AG09319 (cell line): Measurements from ENCODE around the gene SEC14L6.

ENCODE experiments used
- DNase-seq: peaks from one replicate; pipeline ENCODE4 v3.0.0-alpha.2; 2010; ENCODE audit warnings: low read depth; ENCODE audit errors: extremely low read depth
- TF ChIP-seq, protein P1 (sequence below): IDR thresholded peaks from 2 replicates; pipeline ENCODE4 v1.5.1; 2011; ENCODE audit warnings: low read depth, mild to moderate bottlenecking, inconsistent platforms, low read length, moderate library complexity

SEC14L6 gene

DNA sequence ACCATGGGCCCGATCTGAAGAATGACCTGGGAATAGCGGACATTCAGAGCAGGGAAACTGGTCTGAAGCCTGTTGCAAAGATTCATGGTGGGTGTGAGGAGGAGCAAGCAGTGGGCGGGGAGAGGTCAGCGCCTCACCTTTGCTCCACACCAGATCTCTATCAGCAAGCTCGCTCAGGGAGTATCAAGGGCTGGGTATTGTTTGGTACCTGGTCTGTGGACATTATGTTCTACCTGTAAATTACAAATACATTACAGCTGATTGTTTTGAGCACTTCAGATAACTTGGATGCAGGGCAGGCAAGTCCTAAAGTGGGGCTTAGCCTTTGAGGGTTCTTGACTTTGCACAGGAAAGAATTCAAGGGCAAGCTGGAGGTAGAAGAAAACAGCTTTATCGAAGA, 30.3 kb downstream of the SEC14L6 start:
- TF ChIP-seq, protein P1, sequence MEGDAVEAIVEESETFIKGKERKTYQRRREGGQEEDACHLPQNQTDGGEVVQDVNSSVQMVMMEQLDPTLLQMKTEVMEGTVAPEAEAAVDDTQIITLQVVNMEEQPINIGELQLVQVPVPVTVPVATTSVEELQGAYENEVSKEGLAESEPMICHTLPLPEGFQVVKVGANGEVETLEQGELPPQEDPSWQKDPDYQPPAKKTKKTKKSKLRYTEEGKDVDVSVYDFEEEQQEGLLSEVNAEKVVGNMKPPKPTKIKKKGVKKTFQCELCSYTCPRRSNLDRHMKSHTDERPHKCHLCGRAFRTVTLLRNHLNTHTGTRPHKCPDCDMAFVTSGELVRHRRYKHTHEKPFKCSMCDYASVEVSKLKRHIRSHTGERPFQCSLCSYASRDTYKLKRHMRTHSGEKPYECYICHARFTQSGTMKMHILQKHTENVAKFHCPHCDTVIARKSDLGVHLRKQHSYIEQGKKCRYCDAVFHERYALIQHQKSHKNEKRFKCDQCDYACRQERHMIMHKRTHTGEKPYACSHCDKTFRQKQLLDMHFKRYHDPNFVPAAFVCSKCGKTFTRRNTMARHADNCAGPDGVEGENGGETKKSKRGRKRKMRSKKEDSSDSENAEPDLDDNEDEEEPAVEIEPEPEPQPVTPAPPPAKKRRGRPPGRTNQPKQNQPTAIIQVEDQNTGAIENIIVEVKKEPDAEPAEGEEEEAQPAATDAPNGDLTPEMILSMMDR = no peak

DNA sequence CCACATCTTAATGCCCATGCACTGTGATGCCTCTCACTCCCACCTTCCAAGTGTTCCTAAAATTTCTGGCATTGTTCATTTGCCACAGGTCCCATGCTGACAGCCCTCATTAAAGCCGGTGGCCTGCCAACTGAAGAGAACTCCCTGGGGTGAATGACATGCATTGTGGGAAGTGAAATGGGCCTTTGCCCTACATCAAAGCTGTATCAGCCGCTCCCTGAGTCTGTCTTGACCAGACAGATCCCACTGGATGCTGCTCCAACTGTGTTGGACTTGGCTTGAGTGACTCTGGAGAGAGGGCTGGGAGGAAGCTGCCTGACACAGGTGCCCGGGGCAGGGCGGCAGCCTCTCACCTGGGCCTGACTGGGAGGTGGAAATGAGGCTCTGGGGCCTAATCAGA, 32.3 kb downstream of the SEC14L6 start:
- TF ChIP-seq, protein P1 = no peak

More for the DNA sequence above, 30.3 kb downstream of the SEC14L6 start:
- no peak for DNase-seq

DNA sequence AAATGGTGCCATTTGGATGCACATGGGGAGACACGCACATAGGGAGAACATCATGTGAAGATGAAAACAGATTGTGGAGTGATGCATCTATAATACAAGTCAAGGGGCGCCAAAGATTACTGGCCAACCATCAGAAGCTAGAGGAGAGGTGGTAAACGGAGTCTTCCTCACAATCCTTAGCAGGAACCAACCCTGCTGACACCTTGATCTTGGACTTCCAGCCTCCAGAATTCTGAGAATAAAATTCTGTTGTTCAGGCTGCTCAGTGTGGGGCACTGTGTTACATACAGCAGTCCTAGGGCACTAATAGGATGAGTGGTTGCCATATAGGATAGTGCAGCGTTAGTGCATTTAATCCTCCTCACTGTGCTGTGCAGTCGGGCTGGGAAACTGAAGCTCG, 33.1 kb downstream of the SEC14L6 start:
- TF ChIP-seq, protein P1 = no peak
- DNase-seq = no peak

More for the DNA sequence above, 32.3 kb downstream of the SEC14L6 start:
- DNase-seq = no peak

DNA sequence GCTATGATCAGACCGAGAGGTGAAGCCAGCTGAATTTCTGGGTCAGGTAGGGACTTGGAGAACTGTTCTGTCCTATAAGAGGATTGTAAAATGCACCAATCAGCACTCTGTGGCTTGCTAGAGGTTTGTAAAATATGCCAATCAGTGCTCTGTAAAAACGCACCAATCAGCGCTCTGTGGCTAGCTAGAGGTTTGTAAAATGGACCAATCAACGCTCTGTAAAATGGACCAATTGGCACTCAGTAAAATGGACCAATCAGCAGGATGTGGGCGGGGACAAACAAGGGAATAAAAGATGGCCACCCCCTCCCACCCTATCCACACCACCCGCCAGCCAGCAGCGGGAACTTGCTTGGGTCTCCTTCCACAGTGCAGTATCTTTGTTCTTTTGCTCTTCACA, 34.6 kb downstream of the SEC14L6 start:
- TF ChIP-seq, protein P1 = no peak
- no peak for DNase-seq

DNA sequence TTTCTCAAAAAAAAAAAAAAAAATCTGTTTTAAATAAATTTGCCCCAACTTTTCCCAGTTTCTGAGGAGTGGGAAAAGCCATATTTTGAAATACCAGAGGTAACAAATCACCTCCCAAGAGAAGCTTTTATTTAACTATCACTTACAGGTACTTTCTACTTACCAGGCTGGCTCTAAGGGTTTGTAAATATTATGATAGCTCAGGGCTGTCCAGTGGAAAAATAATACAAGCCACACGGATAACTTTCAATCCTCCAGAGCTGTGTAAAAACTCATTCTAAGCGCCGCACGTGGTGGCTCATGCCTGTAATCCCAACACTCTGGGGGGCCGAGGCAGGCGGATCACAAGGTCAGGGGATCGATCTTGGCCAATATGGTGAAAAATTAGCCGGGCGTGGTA, 35.4 kb downstream of the SEC14L6 start:
- DNase-seq = no peak
- TF ChIP-seq, protein P1 = no peak

DNA sequence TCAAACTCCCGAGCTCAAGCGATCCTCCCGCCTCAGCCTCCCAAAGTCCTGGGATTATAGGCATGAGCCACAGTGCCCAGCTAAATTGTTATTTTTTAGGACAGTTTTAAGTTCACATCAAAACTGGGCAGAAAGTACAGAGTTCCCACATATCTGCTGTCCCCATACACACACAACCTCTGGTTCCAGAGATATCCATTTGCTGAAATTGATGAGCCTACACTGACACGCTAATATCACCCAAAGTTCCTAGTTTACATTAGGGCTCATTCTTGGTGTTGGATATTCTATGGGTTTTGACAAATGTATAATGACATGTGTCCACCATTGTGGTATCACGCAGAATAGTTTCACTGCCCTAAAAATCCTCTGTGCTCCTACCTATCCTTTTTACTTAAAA, 38.3 kb downstream of the SEC14L6 start:
- no peak for DNase-seq
- TF ChIP-seq, protein P1 = no peak

DNA sequence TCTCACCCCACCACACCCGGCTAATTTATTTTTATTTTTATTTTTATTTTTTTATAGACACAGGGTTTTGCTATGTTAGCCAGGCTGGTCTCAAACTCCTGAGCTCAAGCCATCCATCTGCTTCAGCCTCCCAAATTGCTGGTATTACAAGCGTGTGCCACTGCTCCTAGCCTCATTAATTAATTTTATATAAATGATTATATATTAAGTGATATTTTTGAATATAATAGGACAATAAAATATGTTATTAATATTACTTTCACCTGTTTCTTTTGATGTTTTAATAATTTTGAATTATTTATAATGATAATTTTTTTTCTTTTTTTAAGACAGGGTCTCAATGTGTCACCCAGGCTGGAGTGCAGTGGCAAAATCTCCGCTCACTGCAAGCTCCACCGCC, 38.9 kb downstream of the SEC14L6 start:
- no peak for DNase-seq
- TF ChIP-seq, protein P1 = no peak
